OCI-LY3 (cell line): ENCODE measurements around the gene COL9A2.

Experiments used
- H2AFZ ChIP-seq: fragments of 200-600, 300-600 bp; shearing (Covaris generic); 2 replicates; pipeline ENCODE4 v1.6.0; 2014; ENCODE audit warnings: antibody characterized with exemption, low read depth, low read length
- H3K27ac ChIP-seq: fragments of 200-600, 300-600 bp; sonication (generic); 2 replicates; pipeline ENCODE4 v1.5.1; 2014; ENCODE audit warnings: mild to moderate bottlenecking, low read length, moderate library complexity, mixed read lengths
- H3K27me3 ChIP-seq: fragments of 200-600, 300-600 bp; sonication (generic); 2 replicates; pipeline ENCODE4 v1.6.1; 2014; ENCODE audit warnings: low read depth, low read length, mixed read lengths
- H3K36me3 ChIP-seq: fragments of 200-600, 300-600 bp; sonication (generic); replicated peaks from 2 replicates; pipeline ENCODE3; 2014; ENCODE audit warnings: low read depth, low read length, mixed read lengths
- H3K4me1 ChIP-seq: fragments of 300-600, 200-600 bp; sonication (generic); 2 replicates; pipeline ENCODE4 v1.6.1; 2014; ENCODE audit warnings: low read length, mixed read lengths
- H3K4me2 ChIP-seq: fragments of 200-600, 300-600 bp; sonication (generic); 2 replicates; pipeline ENCODE4 v1.6.1; 2014; ENCODE audit warnings: low read length, mixed read lengths
- H3K4me3 ChIP-seq: fragments of 300-600, 200-600 bp; sonication (generic); 2 replicates; pipeline ENCODE4 v1.5.1; 2014; ENCODE audit warnings: antibody characterized with exemption, mild to moderate bottlenecking, low read length, moderate library complexity
- H3K79me2 ChIP-seq: fragments of 300-600, 200-600 bp; shearing (Covaris generic); 2 replicates; pipeline ENCODE4 v1.6.1; 2014; ENCODE audit warnings: mild to moderate bottlenecking, low read length, mixed read lengths
- H3K9ac ChIP-seq: fragments of 300-600, 200-600 bp; shearing (Covaris generic); 2 replicates; pipeline ENCODE4 v1.6.0; 2014; ENCODE audit warnings: mild to moderate bottlenecking, low read length, moderate library complexity
- H3K9me3 ChIP-seq: fragments of 200-600, 300-600 bp; shearing (Covaris generic); 2 replicates; pipeline ENCODE4 v1.6.1; 2014; ENCODE audit warnings: low read length, mixed read lengths; ENCODE audit not compliant: insufficient read depth
- H4K20me1 ChIP-seq: fragments of 200-600, 300-600 bp; sonication (generic); 2 replicates; pipeline ENCODE4 v1.6.1; 2016; ENCODE audit warnings: low read length, mixed read lengths; ENCODE audit not compliant: insufficient read depth
- EZH2phosphoT487 ChIP-seq: fragments of 200-600 bp; shearing (Covaris generic); IDR thresholded peaks from 2 replicates; pipeline ENCODE4 v1.6.1; 2018; ENCODE audit warnings: antibody characterized with exemption, mixed run types, low read depth
- TF ChIP-seq, protein P1 (sequence below): fragments of 200-600, 300-600 bp; sonication (generic); IDR thresholded peaks from 2 replicates; pipeline ENCODE4 v1.5.1; 2014; ENCODE audit warnings: antibody characterized with exemption, low read length, low read depth

COL9A2 gene

GRCh38 chr1:40318970-40319621 is 2.0 kb upstream of the COL9A2 start:
- Histone ChIP-seq H3K4me3 (no peak overlapping the region), H3K4me2 (no peak overlapping the region), H2AFZ (no peak overlapping the region), H4K20me1 (no peaks in the 10 kb centered on the region), H3K27ac (no peak overlapping the region), H3K79me2 (no peaks in the 10 kb centered on the region), H3K27me3 (peaks cover 9% of the 10 kb centered on the region; the same call in 1 of the 2 replicates), H3K4me1 (peaks cover 16% of the 10 kb centered on the region), H3K9ac (no peak overlapping the region), H3K36me3 (no peaks in the 10 kb centered on the region), H3K9me3 (no peaks in the 10 kb centered on the region)
- TF ChIP-seq EZH2phosphoT487: no peak
- TF ChIP-seq, protein P1, sequence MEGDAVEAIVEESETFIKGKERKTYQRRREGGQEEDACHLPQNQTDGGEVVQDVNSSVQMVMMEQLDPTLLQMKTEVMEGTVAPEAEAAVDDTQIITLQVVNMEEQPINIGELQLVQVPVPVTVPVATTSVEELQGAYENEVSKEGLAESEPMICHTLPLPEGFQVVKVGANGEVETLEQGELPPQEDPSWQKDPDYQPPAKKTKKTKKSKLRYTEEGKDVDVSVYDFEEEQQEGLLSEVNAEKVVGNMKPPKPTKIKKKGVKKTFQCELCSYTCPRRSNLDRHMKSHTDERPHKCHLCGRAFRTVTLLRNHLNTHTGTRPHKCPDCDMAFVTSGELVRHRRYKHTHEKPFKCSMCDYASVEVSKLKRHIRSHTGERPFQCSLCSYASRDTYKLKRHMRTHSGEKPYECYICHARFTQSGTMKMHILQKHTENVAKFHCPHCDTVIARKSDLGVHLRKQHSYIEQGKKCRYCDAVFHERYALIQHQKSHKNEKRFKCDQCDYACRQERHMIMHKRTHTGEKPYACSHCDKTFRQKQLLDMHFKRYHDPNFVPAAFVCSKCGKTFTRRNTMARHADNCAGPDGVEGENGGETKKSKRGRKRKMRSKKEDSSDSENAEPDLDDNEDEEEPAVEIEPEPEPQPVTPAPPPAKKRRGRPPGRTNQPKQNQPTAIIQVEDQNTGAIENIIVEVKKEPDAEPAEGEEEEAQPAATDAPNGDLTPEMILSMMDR: no peak

GRCh38 chr1:40318476-40318875 is 1.4 kb upstream of the COL9A2 start:
- Histone ChIP-seq H3K27me3 (peaks cover 9% of the 10 kb centered on the region; the same call in 1 of the 2 replicates), H3K79me2 (no peaks in the 10 kb centered on the region), H3K4me3 (no peak overlapping the region), H3K36me3 (no peaks in the 10 kb centered on the region), H3K9me3 (no peaks in the 10 kb centered on the region), H4K20me1 (no peaks in the 10 kb centered on the region), H3K4me1 (peaks cover 22% of the 10 kb centered on the region), H2AFZ (no peak overlapping the region), H3K27ac (no peak overlapping the region), H3K9ac (no peak overlapping the region), H3K4me2 (no peak overlapping the region)
- no peak for TF ChIP-seq EZH2phosphoT487
- TF ChIP-seq, protein P1: no peak

DNA sequence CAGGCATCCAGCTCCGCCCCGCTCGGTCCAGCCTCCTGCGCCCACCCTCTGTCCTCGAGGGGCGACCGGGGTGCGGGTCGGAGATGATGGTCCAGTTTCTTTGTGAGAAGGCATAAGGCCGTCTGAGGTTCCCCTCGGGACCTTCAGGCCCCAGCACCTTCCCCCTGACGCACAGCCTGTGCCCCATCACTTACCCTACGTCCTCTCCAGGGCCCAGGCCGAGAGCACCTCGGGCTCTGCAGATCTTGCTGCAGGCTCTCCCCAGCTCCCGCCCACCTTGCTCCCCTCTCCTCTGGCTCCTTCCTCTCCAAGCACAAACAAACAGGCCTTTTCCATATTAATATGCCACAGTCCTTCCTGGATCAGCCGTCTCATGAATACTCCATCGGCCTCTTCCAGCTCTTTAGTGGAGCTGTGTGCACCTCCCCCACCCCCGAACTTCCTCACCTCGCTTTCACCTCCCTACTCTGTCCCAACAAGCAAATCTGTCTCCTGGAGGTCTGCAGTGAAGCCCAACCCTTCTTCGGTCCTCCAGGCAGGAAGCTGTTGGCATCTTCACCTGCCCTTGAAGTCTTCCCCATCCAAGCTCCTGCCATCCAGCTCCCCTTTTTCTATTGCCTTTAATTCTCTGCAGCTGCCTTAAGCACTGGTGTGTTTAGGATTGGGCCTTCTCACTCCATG is 448 bp upstream of the COL9A2 start:
- H2AFZ ChIP-seq: no peak overlapping the region
- no peak overlapping the region for H3K27ac ChIP-seq
- no peaks in the 10 kb centered on the region for H3K79me2 ChIP-seq
- peaks cover 31% of the 10 kb centered on the region for H3K4me1 ChIP-seq
- TF ChIP-seq, protein P1: no peak
- no peak for TF ChIP-seq EZH2phosphoT487
- peak overlapping the region; percentile 93; the same call in 1 of the 2 replicates for H3K4me2 ChIP-seq
- H3K27me3 ChIP-seq: peaks cover 9% of the 10 kb centered on the region; the same call in 1 of the 2 replicates
- H4K20me1 ChIP-seq: no peaks in the 10 kb centered on the region
- H3K9ac ChIP-seq: no peak overlapping the region
- H3K9me3 ChIP-seq: no peaks in the 10 kb centered on the region
- H3K36me3 ChIP-seq: no peaks in the 10 kb centered on the region
- no peak overlapping the region for H3K4me3 ChIP-seq

DNA sequence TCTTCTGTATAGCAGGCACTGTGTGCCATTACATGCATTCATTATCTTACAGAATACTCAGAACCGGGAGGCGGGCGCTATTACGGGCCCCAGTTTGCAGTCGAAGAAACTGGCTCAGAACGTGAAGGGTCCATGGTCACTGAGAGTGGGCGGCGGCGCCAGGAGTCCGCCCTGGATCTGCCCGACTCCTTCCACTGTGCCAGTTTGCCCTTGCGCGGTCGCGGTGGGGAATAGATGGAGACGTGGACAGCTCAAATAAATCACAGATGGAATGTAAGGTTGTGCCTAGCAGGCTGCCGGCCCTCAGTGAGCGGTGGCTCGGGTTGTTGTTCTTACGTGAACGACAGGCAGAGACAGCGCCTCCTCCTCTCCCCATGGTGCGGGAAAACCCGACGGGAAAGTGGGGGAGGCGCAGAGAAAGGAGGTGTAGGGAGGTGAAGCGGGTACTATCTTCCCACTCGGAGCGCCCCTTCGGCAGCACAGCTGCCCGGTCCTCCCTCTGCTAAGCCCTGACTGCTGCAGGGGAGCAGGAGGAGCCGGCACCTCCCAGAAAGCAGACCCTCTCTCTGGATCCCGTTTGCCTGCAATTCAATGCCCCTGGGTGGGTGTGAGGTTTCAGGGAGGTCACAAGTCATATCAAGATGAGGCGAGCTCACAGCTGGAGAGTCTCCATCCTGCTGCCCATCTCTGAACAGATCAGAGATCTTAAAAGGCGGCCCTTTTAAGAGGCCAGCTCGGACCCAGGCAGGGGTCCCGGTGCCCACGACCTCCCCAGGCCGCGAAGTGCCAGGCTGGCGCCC is 1.1 kb downstream of the COL9A2 start:
- Histone ChIP-seq H2AFZ (peak overlapping the region; percentile 60), H3K27ac (no peak overlapping the region), H3K4me3 (peak overlapping the region; percentile 76), H3K9ac (peak overlapping the region; percentile 49), H3K9me3 (no peaks in the 10 kb centered on the region), H3K4me2 (peak overlapping the region; percentile 93), H3K79me2 (no peaks in the 10 kb centered on the region), H4K20me1 (no peaks in the 10 kb centered on the region), H3K36me3 (no peaks in the 10 kb centered on the region), H3K27me3 (peaks cover 9% of the 10 kb centered on the region; the same call in 1 of the 2 replicates), H3K4me1 (peaks cover 41% of the 10 kb centered on the region)
- TF ChIP-seq, protein P1: no peak
- TF ChIP-seq EZH2phosphoT487: no peak
